GM19395 (cell line): Measurements from ENCODE around the gene AMZ1.
"Not testable (repeated sequence)": the region's sequence is repeated elsewhere in the genome, so short reads cannot be mapped to it uniquely, and the experiment has no call there.

Experiments used
- ATAC-seq: cut with Tn5 transposase; IDR thresholded peaks from one replicate; pipeline ENCODE4 v1.9.1; 2021; ENCODE audit warnings: mild to moderate bottlenecking, moderate library complexity; ENCODE audit not compliant: unreplicated experiment

The AMZ1 gene

GRCh38 chr7:2689343-2689847, 1.4 kb downstream of the AMZ1 start:
- peak; percentile 26 for ATAC-seq

GRCh38 chr7:2689951-2690705, 2.1 kb downstream of the AMZ1 start:
- ATAC-seq, result no peak

GRCh38 chr7:2691011-2691707, 3.2 kb downstream of the AMZ1 start:
- no peak for ATAC-seq

- ATAC-seq, result not testable (repeated sequence)
These were observed 4.0 kb downstream of the AMZ1 start for GRCh38 chr7:2691932-2692439.

- ATAC-seq, result no peak
These were observed 4.5 kb downstream of the AMZ1 start for GRCh38 chr7:2692543-2692942.

- ATAC-seq, result not testable (repeated sequence)
These were observed 5.6 kb downstream of the AMZ1 start for GRCh38 chr7:2693420-2694121.

GRCh38 chr7:2694122-2694436, 6.1 kb downstream of the AMZ1 start:
- not testable (repeated sequence) for ATAC-seq

- peak; percentile 96 for ATAC-seq
These were observed 10.7 kb downstream of the AMZ1 start for GRCh38 chr7:2698581-2699288.

- ATAC-seq, result no peak
These were observed 11.3 kb downstream of the AMZ1 start for GRCh38 chr7:2699289-2699620.

GRCh38 chr7:2700141-2700850, 12.3 kb downstream of the AMZ1 start:
- no peak for ATAC-seq

GRCh38 chr7:2701424-2701823, 13.4 kb downstream of the AMZ1 start:
- no peak for ATAC-seq

- no peak for ATAC-seq
These were observed 14.0 kb downstream of the AMZ1 start for GRCh38 chr7:2701832-2702593.

GRCh38 chr7:2702594-2702957, 14.6 kb downstream of the AMZ1 start:
- no peak for ATAC-seq

- no peak for ATAC-seq
These were observed 17.5 kb downstream of the AMZ1 start for GRCh38 chr7:2705371-2706096.

- ATAC-seq, result no peak
These were observed 18.7 kb downstream of the AMZ1 start for GRCh38 chr7:2706685-2707126.

- no peak for ATAC-seq
These were observed 19.5 kb downstream of the AMZ1 start for GRCh38 chr7:2707481-2707880.

GRCh38 chr7:2708041-2708440, 20.0 kb downstream of the AMZ1 start:
- no peak for ATAC-seq

GRCh38 chr7:2708547-2709310, 20.7 kb downstream of the AMZ1 start:
- ATAC-seq, result no peak
